ENCODE measurements around the gene PATJ.
"Not testable (repeated sequence)": the region's sequence is repeated elsewhere in the genome, so short reads cannot be mapped to it uniquely, and the experiment has no call there.

The PATJ gene

GRCh38 chr1:61853583-61853982 lies 111.3 kb downstream of the PATJ start:
- Histone ChIP-seq H3K9me3 (ENCODE audit: control insufficient read depth in 2 of 2, low read length in 2 of 2) (no peaks in the 10 kb centered on the region), H3K27me3 (ENCODE audit: control insufficient read depth in 1 of 2, insufficient read depth in 2 of 2, low read length in 2 of 2) (no peaks in the 10 kb centered on the region), H3K36me3 (ENCODE audit: control insufficient read depth in 2 of 2, insufficient read depth in 2 of 2, low read length in 2 of 2) (peaks cover 0 to 7% of the 10 kb centered on the region in 2 donors), H3K9ac (ENCODE audit: low read length in 2 of 2) (no peak overlapping the region), H3K4me3 (ENCODE audit: low read length in 2 of 2) (no peak overlapping the region), H3K27ac (ENCODE audit: low read length) (no peak overlapping the region), H3K4me1 (ENCODE audit: control insufficient read depth, insufficient read depth, low read length) (no peaks in the 10 kb centered on the region)

DNA sequence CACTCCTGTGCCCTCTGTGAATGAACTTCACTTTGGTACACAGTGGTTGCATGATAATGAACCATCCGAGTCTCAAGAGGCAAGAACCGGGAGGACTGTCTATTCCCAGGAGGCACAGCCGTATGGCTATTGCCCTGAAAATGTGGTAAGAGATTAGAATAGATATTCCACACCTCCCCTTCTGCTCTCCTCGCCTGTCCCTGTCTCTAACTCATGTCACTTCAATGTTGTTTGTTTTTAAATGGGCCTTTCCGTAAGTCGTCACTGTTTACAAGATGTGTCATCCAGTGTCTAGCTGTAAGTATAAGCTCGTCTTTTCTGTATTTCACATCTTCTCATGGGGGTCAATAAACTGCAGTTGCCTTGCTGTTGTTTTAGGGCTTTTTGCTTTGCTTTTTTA lies 122.2 kb downstream of the PATJ start:
- H3K4me1 ChIP-seq (ENCODE audit: control insufficient read depth, insufficient read depth, low read length), result no peaks in the 10 kb centered on the region
- H3K36me3 ChIP-seq (ENCODE audit: control insufficient read depth in 2 of 2, insufficient read depth in 2 of 2, low read length in 2 of 2), result peaks cover 0 to 5% of the 10 kb centered on the region in 2 donors
- no peak overlapping the region for H3K4me3 ChIP-seq (ENCODE audit: low read length in 2 of 2)
- H3K27me3 ChIP-seq (ENCODE audit: control insufficient read depth in 1 of 2, insufficient read depth in 2 of 2, low read length in 2 of 2), result no peaks in the 10 kb centered on the region
- no peak overlapping the region for H3K27ac ChIP-seq (ENCODE audit: low read length)
- no peaks in the 10 kb centered on the region for H3K9me3 ChIP-seq (ENCODE audit: control insufficient read depth in 2 of 2, low read length in 2 of 2)
- no peak overlapping the region for H3K9ac ChIP-seq (ENCODE audit: low read length in 2 of 2)

GRCh38 chr1:61865646-61866220 lies 123.5 kb downstream of the PATJ start:
- H3K4me1 ChIP-seq (ENCODE audit: control insufficient read depth, insufficient read depth, low read length), result no peaks in the 10 kb centered on the region
- H3K9me3 ChIP-seq (ENCODE audit: control insufficient read depth in 2 of 2, low read length in 2 of 2), result no peaks in the 10 kb centered on the region
- H3K36me3 ChIP-seq (ENCODE audit: control insufficient read depth in 2 of 2, insufficient read depth in 2 of 2, low read length in 2 of 2), result peaks cover 0 to 5% of the 10 kb centered on the region in 2 donors
- H3K27me3 ChIP-seq (ENCODE audit: control insufficient read depth in 1 of 2, insufficient read depth in 2 of 2, low read length in 2 of 2), result no peaks in the 10 kb centered on the region
- no peak overlapping the region for H3K4me3 ChIP-seq (ENCODE audit: low read length in 2 of 2)
- H3K9ac ChIP-seq (ENCODE audit: low read length in 2 of 2), result no peak overlapping the region
- no peak overlapping the region for H3K27ac ChIP-seq (ENCODE audit: low read length)

- no peaks in the 10 kb centered on the region for H3K36me3 ChIP-seq (ENCODE audit: control insufficient read depth in 2 of 2, insufficient read depth in 2 of 2, low read length in 2 of 2)
- no peak overlapping the region for H3K4me3 ChIP-seq (ENCODE audit: low read length in 2 of 2)
- no peaks in the 10 kb centered on the region for H3K27me3 ChIP-seq (ENCODE audit: control insufficient read depth in 1 of 2, insufficient read depth in 2 of 2, low read length in 2 of 2)
- no peak overlapping the region for H3K27ac ChIP-seq (ENCODE audit: low read length)
- no peaks in the 10 kb centered on the region for H3K4me1 ChIP-seq (ENCODE audit: control insufficient read depth, insufficient read depth, low read length)
- no peak overlapping the region for H3K9ac ChIP-seq (ENCODE audit: low read length in 2 of 2)
- no peaks in the 10 kb centered on the region for H3K9me3 ChIP-seq (ENCODE audit: control insufficient read depth in 2 of 2, low read length in 2 of 2)
Measured at GRCh38 chr1:61869691-61870109, 127.4 kb downstream of the PATJ start.

- Histone ChIP-seq H3K36me3 (ENCODE audit: control insufficient read depth in 2 of 2, insufficient read depth in 2 of 2, low read length in 2 of 2) (no peaks in the 10 kb centered on the region), H3K9me3 (ENCODE audit: control insufficient read depth in 2 of 2, low read length in 2 of 2) (no peaks in the 10 kb centered on the region), H3K9ac (ENCODE audit: low read length in 2 of 2) (no peak overlapping the region), H3K27ac (ENCODE audit: low read length) (no peak overlapping the region), H3K27me3 (ENCODE audit: control insufficient read depth in 1 of 2, insufficient read depth in 2 of 2, low read length in 2 of 2) (no peaks in the 10 kb centered on the region), H3K4me1 (ENCODE audit: control insufficient read depth, insufficient read depth, low read length) (no peaks in the 10 kb centered on the region), H3K4me3 (ENCODE audit: low read length in 2 of 2) (no peak overlapping the region)
Measured at GRCh38 chr1:61872206-61872605, 129.9 kb downstream of the PATJ start.

GRCh38 chr1:61873581-61873980 lies 131.3 kb downstream of the PATJ start:
- Histone ChIP-seq H3K27ac (ENCODE audit: low read length) (no peak overlapping the region), H3K27me3 (ENCODE audit: control insufficient read depth in 1 of 2, insufficient read depth in 2 of 2, low read length in 2 of 2) (no peaks in the 10 kb centered on the region), H3K9me3 (ENCODE audit: control insufficient read depth in 2 of 2, low read length in 2 of 2) (no peaks in the 10 kb centered on the region), H3K9ac (ENCODE audit: low read length in 2 of 2) (no peak overlapping the region), H3K36me3 (ENCODE audit: control insufficient read depth in 2 of 2, insufficient read depth in 2 of 2, low read length in 2 of 2) (peaks cover 0 to 2% of the 10 kb centered on the region in 2 donors), H3K4me1 (ENCODE audit: control insufficient read depth, insufficient read depth, low read length) (no peaks in the 10 kb centered on the region), H3K4me3 (ENCODE audit: low read length in 2 of 2) (no peak overlapping the region)

DNA sequence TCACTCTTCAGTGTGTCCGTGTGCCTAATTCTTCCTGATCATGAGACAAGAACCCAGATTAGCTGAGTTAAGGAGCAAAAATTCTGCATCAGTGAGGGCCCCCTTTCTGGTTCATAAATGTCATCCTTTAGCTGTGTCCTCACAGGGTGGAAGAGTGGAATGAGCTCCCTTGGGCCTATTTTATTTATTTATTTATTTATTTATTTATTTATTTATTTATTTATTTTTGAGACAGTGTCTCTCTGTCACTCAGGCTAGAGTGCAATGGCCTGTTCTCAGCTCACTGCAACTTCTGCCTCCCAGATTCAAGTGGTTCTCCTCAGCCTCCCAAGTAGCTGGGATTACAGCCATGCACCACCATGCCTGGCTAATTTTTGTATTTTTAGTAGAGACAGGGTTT lies 131.7 kb downstream of the PATJ start:
- H3K27me3 ChIP-seq (ENCODE audit: control insufficient read depth in 1 of 2, insufficient read depth in 2 of 2, low read length in 2 of 2), result no peaks in the 10 kb centered on the region
- H3K36me3 ChIP-seq (ENCODE audit: control insufficient read depth in 2 of 2, insufficient read depth in 2 of 2, low read length in 2 of 2), result peaks cover 0 to 2% of the 10 kb centered on the region in 2 donors

DNA sequence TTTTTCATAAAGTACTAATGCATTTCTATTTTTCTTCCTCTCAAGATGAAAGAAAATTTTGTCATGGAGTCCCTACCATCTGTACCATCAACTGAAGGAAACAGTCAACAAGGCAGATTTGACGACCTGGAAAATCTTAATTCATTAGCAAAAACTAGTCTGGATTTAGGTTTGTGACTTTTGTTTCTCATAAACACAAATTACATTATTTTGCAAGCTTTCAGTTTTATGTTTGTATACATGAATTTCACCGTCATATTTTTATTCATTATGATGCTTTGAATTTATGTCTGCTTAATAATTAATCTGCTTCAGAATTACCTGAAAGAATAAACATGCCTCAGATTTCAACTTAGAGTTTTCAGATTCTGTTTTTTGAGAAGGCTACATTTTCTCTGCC lies 132.9 kb downstream of the PATJ start:
- H3K27me3 ChIP-seq (ENCODE audit: control insufficient read depth in 1 of 2, insufficient read depth in 2 of 2, low read length in 2 of 2), result no peaks in the 10 kb centered on the region
- no peak overlapping the region for H3K9ac ChIP-seq (ENCODE audit: low read length in 2 of 2)
- H3K4me3 ChIP-seq (ENCODE audit: low read length in 2 of 2), result no peak overlapping the region
- no peaks in the 10 kb centered on the region for H3K9me3 ChIP-seq (ENCODE audit: control insufficient read depth in 2 of 2, low read length in 2 of 2)
- peaks cover 0 to 2% of the 10 kb centered on the region in 2 donors for H3K36me3 ChIP-seq (ENCODE audit: control insufficient read depth in 2 of 2, insufficient read depth in 2 of 2, low read length in 2 of 2)
- H3K27ac ChIP-seq (ENCODE audit: low read length), result no peak overlapping the region
- H3K4me1 ChIP-seq (ENCODE audit: control insufficient read depth, insufficient read depth, low read length), result no peaks in the 10 kb centered on the region

More for the DNA sequence above, 131.7 kb downstream of the PATJ start:
- Histone ChIP-seq H3K27ac (ENCODE audit: low read length) (no peak overlapping the region), H3K9me3 (ENCODE audit: control insufficient read depth in 2 of 2, low read length in 2 of 2) (no peaks in the 10 kb centered on the region), H3K4me1 (ENCODE audit: control insufficient read depth, insufficient read depth, low read length) (no peaks in the 10 kb centered on the region), H3K9ac (ENCODE audit: low read length in 2 of 2) (no peak overlapping the region), H3K4me3 (ENCODE audit: low read length in 2 of 2) (no peak overlapping the region)

- H3K36me3 ChIP-seq (ENCODE audit: control insufficient read depth in 2 of 2, insufficient read depth in 2 of 2, low read length in 2 of 2); H3K4me1 ChIP-seq (ENCODE audit: control insufficient read depth, insufficient read depth, low read length); H3K9ac ChIP-seq (ENCODE audit: low read length in 2 of 2); H3K9me3 ChIP-seq (ENCODE audit: control insufficient read depth in 2 of 2, low read length in 2 of 2); H3K4me3 ChIP-seq (ENCODE audit: low read length in 2 of 2); H3K27ac ChIP-seq (ENCODE audit: low read length); H3K27me3 ChIP-seq (ENCODE audit: control insufficient read depth in 1 of 2, insufficient read depth in 2 of 2, low read length in 2 of 2): not testable (repeated sequence)
Measured at GRCh38 chr1:61879887-61880474, 137.7 kb downstream of the PATJ start.

DNA sequence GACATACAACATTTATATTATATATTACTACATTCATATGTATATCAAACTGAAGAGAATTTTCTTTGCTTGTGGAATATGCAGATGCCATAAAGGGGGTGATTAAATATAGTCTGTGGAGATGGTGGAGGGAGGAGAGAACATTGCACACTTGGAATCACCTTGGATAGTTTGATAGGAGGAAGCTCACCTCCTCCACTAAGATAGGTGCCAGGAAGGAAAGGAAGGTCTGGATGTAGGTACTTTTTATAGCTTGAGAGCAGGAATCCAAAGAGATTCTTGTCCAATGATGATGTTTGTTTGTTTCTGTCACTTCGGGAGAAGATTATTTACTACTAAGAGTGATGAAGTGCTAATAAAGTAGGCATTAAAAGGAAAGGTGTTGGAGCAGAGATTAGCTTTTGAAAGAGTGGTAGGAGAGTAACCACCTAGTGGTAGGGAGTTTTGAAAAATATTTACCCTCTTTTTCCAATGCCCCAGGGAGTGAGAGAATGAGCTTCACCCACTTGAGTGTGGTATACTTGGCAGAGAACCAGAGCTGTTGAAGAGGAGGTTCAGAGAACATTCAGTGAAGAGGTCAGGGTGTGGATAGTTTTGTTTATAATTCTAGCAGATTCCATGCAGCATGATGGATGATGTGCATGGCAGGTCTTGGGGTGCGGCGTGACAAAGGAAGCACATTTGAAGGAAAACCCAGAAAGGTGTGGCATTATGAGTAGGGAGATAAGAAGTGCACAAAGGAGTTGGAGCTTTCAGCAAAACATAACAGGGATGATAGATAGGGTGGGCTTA lies 145.0 kb downstream of the PATJ start:
- peaks cover 2 to 5% of the 10 kb centered on the region in 2 donors for H3K36me3 ChIP-seq (ENCODE audit: control insufficient read depth in 2 of 2, insufficient read depth in 2 of 2, low read length in 2 of 2)
- no peaks in the 10 kb centered on the region for H3K9me3 ChIP-seq (ENCODE audit: control insufficient read depth in 2 of 2, low read length in 2 of 2)

More for the DNA sequence above, 145.0 kb downstream of the PATJ start:
- no peaks in the 10 kb centered on the region for H3K27me3 ChIP-seq (ENCODE audit: control insufficient read depth in 1 of 2, insufficient read depth in 2 of 2, low read length in 2 of 2)
- H3K9ac ChIP-seq (ENCODE audit: low read length in 2 of 2), result no peak overlapping the region
- H3K4me1 ChIP-seq (ENCODE audit: control insufficient read depth, insufficient read depth, low read length), result peaks cover 2% of the 10 kb centered on the region
- H3K27ac ChIP-seq (ENCODE audit: low read length), result no peak overlapping the region
- no peak overlapping the region for H3K4me3 ChIP-seq (ENCODE audit: low read length in 2 of 2)

Data from stomach smooth muscle (tissue), 2 donors.